Endothelial cell of coronary artery (primary cell): ENCODE data around the gene CNNM1. TPM values are rescaled to one million over a fixed set of nuclear protein-coding genes. Genes with fewer than 3 reads are reported as not detected.

Experiments used
- total RNA-seq: library from RNA; depleted of rRNA; stranded (reverse); fragments of >200 nt; gene quantifications from 2 replicates; pipeline ENCODE4 v1.2.3, GENCODE V29; 2014

The CNNM1 gene
- under 0.01 TPM in 1 of 2 replicates, not detected in the other for total RNA-seq

DNA sequence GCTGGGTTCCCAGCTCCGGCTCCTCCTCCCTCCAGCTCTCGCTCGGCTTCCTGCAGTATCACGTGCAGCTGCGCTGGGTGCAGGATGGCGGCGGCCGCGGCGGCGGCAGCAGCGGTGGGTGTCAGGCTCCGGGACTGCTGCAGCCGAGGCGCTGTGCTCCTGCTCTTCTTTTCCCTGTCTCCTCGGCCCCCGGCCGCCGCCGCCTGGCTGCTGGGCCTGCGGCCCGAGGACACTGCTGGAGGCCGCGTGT lies at the start of gene CNNM1:
CNNM1 (plus strand) TSS at position 53 of the 250 bp plus-strand sequence; CDS start at position 85, 32 bp downstream.

DNA sequence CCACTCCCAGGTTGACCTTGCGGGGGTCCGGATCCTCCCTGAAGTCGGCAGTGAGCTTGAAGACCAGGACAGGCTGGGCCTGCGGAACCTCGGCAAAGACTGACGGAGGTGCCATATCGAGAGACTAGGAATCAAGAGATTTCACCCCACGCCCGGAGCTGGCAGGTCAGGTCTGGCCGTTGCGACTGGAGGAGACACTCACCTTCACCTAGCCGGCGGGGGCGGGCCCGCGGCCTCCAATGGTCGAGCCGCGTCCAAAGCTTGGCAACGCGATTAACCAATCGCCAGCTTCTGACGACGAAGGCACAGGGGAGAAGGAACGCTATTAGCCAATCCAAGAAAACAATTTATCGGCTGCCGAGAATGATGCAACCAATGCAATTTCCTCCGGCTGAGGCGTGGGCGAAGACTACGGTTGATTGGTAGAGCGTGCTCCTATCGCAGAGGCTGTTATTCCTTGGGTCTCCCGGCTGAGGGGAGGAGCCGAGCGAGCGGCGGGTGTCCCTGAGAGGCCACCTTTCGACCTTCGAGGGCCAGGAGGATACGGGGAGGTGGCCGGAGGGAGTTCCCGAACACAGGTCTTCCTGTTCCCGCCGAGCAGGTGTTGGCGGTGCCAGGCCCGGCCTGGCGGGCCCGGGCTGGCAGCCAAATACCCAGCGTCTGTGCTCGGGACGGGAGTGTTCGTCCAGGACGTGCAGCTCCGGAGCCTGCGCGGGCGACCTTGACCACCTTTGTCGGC lies 101.5 kb downstream of the CNNM1 start, which contains the start of gene GOT1:
GOT1 (minus strand) TSS at position 174 of the 739 bp plus-strand sequence; CDS start at position 115, 59 bp downstream.

Other genes starting within 250 kb of the CNNM1 start
- gene HPSE2, start 93.5 kb upstream of the CNNM1 start, total RNA-seq, result not detected in 2 replicates
- 20.8 and 21.0 TPM in 2 replicates for gene GOT1, start 101.3 kb downstream of the CNNM1 start, total RNA-seq
- not detected in 2 replicates for gene NKX2-3, start 203.6 kb downstream of the CNNM1 start, total RNA-seq